Measurements from ENCODE around the gene RINL.

The RINL gene, protein sequence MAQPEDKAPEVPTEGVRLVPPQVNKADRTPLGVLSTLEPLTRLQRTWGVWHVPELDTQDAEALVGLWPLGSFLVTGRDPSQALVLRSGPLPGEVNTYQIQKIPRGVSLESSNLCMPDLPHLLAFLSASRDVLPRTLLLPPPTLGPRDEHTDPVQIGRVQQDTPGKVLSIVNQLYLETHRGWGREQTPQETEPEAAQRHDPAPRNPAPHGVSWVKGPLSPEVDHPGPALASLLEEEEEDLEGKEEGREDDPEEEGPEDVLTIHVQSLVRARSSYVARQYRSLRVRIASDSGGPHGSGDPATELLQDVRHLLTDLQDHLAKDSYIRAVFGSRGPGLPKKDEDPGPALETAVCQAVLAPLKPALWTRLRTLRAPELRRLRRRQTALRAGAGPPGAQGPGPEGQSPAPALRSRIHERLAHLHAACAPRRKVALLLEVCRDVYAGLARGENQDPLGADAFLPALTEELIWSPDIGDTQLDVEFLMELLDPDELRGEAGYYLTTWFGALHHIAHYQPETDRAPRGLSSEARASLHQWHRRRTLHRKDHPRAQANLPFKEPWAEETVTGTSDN

DNA sequence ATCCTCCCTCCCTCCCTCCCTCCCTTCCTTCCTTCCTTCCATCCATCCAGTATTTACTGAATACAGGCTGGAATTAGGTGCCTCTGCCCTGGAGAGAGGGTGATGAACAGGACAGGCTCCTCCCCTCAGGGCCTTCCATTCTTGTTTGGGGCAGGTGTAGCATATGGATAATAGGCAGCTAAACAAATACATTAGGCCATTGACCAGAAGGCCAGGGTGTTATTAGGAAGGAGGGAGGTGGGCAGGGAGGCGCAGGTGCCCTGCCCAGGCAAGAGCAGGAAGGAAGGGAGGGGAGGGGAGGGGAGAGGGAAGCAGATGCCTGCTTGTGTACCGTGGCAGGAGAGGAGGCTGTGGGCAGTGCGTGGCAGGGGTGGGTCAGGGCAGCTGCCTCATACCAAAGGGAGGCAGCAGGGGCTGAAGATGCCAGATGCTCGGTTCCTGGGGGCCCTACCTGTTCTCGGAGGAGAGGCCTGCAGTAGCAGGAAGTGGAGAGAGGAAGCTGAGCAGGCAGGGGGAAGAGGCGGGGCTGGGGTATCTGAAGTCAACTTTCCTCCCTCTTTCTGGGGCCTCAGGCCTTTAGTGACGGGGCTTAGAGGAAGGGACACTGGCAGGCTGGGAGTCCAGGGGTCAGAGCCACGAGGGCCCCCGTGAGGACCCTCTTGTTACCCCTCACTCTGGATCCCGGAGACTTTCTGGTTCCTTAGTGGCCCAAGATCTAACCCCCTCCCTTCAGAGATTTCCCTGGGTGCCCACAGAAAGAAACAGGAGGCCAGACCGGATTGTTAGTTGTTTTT, at the start of gene RINL:
Gene RINL, minus strand, starts transcription at position 495 of the 794 bp plus-strand sequence. CDS start 1,533 bp downstream, outside the sequence.
- DNase-seq (ENCODE audit: low read depth), result no peak
- no peak within 1 kb of the TSS for H3K4me3 ChIP-seq (ENCODE audit: control insufficient read depth, low read depth, low read length)

DNA sequence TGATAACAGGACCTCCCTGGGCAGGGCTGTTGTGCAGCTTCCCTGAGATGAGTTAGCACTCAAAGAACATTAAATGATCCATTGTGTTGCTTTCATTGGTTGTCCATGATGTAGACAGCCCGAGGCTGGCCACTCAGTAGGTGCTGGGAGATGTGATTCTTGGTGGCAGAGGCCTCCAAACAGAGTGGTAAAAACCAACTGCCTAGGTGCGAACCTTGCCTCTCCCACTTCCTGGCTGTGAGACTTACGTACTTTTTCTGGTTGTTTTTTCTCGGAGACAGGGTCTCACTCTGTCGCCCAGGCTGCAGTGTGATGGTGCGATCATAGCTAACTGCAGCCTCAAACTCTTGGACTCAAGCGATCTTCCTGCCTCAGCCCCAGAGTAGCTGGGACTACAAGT, 46.3 kb upstream of the RINL start:
- no peak overlapping the region for H3K4me3 ChIP-seq (ENCODE audit: control insufficient read depth, low read depth, low read length)
- TF ChIP-seq, protein P1, sequence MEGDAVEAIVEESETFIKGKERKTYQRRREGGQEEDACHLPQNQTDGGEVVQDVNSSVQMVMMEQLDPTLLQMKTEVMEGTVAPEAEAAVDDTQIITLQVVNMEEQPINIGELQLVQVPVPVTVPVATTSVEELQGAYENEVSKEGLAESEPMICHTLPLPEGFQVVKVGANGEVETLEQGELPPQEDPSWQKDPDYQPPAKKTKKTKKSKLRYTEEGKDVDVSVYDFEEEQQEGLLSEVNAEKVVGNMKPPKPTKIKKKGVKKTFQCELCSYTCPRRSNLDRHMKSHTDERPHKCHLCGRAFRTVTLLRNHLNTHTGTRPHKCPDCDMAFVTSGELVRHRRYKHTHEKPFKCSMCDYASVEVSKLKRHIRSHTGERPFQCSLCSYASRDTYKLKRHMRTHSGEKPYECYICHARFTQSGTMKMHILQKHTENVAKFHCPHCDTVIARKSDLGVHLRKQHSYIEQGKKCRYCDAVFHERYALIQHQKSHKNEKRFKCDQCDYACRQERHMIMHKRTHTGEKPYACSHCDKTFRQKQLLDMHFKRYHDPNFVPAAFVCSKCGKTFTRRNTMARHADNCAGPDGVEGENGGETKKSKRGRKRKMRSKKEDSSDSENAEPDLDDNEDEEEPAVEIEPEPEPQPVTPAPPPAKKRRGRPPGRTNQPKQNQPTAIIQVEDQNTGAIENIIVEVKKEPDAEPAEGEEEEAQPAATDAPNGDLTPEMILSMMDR (IDR thresholded peaks at IDR 0.05; ENCODE audit: control insufficient read depth, insufficient read depth, low read depth, low read length, missing control alignments), result no peak
- no peak for DNase-seq (ENCODE audit: low read depth)

More for the DNA sequence above, at the start of gene RINL:
- TF ChIP-seq, protein P1 (IDR thresholded peaks at IDR 0.05; ENCODE audit: control insufficient read depth, insufficient read depth, low read depth, low read length, missing control alignments), result no peak

DNA sequence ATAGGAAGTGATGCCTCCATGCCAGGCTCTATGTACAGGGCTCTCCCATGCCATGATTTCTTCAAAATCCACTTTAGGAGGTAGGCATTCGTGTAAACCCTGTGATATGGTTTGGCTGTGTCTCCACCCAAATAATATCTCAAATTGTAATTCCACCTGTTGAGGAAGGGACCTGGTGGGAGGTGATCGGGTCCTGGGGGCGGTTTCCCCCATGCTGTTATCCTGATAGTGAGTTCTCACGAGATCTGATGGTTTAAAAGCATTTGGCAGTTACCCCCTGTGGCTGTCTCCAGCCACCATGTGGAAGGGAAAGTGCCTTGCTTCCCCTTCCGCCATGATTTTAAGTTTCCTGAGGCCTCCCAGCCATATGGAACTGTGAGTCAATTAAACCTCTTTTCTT, 44.4 kb upstream of the RINL start:
- H3K4me3 ChIP-seq (ENCODE audit: control insufficient read depth, low read depth, low read length), result no peak overlapping the region
- DNase-seq (ENCODE audit: low read depth), result no peak
- TF ChIP-seq, protein P1 (IDR thresholded peaks at IDR 0.05; ENCODE audit: control insufficient read depth, insufficient read depth, low read depth, low read length, missing control alignments), result no peak

DNA sequence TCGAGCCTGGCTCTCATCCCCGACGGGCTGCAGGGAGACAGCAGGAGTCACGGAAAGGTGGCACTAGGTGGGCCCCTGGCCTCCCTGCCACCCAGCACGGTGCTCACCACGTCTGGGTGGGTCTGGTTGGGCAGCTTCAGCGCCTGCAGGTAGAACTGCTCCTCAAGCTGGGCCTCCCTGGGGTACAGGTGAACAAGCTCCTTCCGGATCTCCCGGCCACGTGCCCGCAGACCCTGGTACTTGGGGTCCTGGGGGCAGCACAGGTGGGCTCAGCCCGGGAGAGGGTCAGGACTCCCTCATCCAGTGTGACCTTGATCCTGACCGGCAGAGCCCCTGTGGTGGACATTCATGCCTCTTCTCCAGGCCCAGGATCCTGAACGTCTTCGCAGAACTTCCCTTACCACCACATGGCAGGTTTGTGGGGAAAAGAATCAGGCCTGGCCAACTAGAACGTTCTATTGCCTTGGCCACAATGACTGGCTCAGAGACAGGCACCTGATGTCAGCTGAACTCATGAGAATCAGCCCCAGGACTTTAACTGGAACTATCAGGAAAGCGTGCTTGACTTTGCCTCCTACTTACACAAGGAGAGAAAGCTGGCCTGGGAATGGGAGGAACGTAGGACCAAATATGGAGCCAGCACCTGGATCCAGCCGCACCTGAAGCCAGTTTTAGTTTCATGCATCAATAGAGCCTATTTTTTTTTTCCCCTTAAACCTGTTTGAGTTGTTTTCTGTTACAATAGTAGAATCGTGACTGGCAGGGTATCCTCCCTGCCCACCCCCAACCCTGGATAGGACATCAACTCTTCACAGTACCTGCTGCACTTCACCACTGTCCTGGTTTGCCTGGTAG, 43.6 kb upstream of the RINL start:
- DNase-seq (ENCODE audit: low read depth), result no peak

DNA sequence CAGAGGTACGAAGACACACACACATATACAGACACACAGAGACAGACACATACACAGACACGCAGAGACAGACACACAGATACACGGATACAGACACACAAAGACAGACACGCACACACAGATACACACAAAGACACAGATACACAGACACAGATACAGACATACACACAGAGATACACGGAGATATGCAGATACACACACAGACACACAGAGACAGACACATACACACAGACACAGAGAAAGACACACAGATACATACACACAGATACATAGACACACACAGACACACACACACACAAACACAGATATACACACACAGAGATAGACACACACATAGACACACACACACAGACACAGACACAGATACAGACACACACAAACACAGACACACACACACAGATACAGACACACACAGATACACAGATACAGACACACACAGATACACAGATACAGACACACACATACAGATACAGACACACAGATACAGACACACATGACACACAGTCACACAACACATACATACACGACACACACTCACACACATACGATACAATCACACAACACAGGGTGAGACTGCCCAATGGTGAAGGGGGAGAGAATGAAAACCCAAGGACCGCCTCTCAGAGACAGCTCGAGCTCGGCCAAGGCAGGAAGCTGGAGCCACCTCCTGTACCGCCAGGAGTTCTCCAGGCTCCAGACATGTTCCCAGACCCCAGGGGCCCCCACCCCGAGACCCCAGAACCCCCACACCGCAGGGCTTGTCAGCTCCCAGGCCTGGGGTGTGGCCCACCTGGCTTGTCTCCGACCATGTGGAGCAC, 42.7 kb upstream of the RINL start:
- TF ChIP-seq, protein P1 (IDR thresholded peaks at IDR 0.05; ENCODE audit: control insufficient read depth, insufficient read depth, low read depth, low read length, missing control alignments), result no peak
- no peak for DNase-seq (ENCODE audit: low read depth)
- H3K4me3 ChIP-seq (ENCODE audit: control insufficient read depth, low read depth, low read length), result no peak overlapping the region

More for the DNA sequence above, 43.6 kb upstream of the RINL start:
- H3K4me3 ChIP-seq (ENCODE audit: control insufficient read depth, low read depth, low read length), result no peak overlapping the region
- TF ChIP-seq, protein P1 (IDR thresholded peaks at IDR 0.05; ENCODE audit: control insufficient read depth, insufficient read depth, low read depth, low read length, missing control alignments), result no peak

Measured in AG09309 (cell line).